Measurements from ENCODE around the gene IRX3.
"Not testable (repeated sequence)": the region's sequence is repeated elsewhere in the genome, so short reads cannot be mapped to it uniquely, and the experiment has no call there.

Gene IRX3

DNA sequence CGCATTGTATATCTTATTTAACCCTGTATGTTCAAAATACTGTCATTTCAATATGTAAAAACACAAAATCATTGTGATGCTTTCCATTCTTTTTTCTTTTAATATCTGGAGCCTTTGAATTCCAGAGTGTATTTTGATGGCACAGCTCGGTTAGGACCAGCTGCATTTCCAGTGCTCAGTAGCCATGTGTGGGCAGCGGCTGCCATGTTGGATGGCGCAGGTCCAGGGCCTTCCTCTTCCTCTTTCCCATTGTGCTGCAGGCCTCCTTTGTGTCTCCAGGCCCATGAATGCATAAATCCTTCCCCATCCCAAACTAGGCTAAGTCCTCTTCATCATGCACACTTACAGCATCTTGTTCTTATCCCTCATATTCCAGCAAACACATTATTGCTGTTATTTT is 13.0 kb downstream of the IRX3 start:
- no peak for DNase-seq

DNA sequence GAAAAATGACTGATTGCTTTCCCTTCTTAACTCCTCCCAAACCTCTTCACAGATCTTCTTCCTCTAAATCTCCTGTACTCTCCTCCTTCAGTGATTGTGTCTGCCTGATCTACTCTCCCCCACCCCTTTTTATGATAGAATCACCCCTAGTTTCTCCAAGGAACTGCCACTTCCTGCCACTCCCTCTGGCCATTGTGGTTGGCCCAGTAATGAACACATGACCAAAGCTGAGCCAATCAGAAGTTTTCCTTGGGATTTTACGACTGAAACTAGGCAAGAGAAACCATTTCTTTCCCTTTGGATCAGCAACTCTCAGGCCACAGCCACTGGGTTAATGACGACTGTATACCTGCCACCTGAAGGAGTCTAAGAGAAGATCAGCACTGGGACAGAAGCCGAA is 15.9 kb downstream of the IRX3 start:
- DNase-seq = no peak

- DNase-seq = no peak
These were observed 17.1 kb downstream of the IRX3 start for GRCh38 chr16:54269461-54269860.

DNA sequence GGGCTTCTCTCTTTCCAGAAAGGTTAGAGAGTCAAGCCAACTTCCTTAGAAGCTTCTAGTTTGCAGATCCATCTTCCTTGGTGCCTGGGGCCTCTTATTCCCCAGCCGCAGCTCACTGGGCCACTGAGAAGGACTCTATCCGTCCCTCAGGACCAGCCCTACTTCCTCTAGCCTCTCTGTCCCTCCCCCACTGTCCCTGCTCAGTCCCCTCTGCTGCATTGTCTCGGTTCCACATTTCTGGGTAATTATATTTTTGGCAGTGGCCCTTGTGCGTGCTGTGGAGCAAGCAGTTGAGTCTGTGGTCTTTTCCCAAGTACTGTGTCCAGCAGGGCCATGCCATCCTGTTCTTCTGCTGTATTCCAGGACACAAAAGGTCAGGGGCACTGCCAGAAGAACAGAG is 17.8 kb downstream of the IRX3 start:
- no peak for DNase-seq

DNA sequence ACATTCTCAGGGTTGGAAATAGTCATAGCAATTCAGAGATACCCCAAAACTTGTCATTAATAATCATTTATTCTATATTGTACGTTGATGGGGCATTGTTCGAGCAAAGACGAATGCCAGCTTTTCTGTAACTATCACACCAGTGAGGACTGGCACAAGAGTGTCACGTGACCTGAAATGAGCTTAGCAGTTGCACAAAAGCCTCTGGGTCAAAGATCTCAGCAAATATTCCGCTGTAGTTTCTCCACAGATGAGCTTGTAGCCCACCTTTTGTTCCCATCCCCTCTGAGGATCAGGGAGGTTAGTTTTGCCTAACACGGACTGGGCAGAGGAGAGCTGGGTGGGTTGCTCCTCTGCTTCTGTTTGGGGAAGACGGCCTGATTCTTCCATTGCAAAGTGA is 18.2 kb downstream of the IRX3 start:
- DNase-seq = no peak

- DNase-seq = peak; percentile 4 to 33
These were observed 20.1 kb downstream of the IRX3 start for GRCh38 chr16:54266363-54266955.

DNA sequence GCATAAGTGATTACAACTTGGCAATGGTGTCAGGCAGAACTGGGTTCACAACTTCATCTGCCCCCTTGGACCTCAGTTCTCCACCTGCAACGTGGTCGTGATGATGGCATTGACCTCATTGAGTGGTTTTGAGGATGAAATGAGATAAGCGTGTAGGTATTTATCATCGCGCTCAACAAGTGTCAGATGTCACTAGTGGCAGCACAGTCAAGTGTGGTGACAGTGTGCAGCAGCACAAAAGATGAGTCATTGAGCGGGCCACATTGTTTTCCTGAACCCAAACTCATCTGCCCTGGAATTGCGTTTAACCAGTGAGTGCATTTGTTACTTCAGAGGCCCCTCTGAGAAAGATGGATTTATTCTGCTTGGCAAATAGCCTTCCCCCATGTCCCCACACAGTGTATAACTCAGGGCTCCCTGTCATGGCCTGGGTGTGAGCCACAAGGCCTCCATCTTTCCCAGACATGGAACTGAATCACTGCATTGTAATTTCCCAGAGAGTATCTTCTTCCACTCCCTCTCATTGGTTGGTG is 20.9 kb downstream of the IRX3 start:
- no peak for DNase-seq

- no peak for DNase-seq
These were observed 33.5 kb downstream of the IRX3 start for GRCh38 chr16:54253118-54253517.

- DNase-seq = no peak
These were observed 37.5 kb downstream of the IRX3 start for GRCh38 chr16:54248863-54249710.

DNA sequence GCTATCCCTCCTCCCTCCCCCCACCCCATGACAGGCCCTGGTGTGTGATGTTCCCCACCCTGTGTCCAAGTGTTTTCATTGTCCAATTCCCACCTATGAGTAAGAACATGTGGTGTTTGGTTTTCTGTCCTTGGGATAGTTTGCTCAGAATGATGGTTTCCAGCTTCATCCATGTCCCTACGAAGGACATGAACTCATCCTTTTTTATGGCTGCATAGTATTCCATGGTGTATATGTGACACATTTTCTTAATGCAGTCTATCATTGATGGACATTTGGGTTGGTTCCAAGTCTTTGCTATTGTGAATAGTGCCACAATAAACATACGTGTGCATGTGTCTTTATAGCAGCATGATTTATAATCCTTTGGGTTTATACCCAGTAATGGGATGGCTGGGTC is 38.9 kb downstream of the IRX3 start:
- not testable (repeated sequence) for DNase-seq

- DNase-seq = no peak
These were observed 40.1 kb downstream of the IRX3 start for GRCh38 chr16:54246454-54246821.

DNA sequence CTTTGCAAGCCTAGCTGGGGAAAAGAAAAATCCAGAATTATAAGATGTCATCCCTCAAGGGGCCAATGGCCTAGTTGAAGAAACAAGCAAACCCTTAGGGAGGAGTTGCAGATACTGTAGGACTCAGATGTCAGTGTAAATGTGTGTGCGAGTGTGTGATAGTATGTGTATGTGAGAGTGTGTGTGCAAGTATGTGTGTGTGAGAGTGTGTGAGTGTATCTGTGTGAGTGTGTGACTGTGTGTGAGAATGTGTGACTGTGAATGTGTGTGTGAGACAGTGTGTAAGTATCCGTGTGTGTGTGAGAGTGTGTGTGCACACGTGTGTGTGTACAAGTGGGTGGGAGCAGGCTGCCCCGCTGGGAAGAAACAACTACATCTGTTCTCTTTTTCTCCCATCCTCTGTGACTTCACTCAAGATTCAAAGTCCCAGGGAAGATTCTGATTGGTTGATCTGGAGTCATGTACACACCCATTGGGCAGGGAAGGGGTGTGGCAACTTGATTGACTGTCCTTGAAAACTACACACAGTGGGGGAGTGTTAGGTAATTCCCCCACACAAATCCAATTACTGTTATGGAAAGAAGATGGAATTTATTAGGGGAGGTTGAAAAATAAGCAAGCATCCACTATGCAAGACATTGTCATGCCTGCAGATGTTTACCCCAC is 40.7 kb downstream of the IRX3 start:
- no peak for DNase-seq

- no peak for DNase-seq
These were observed 42.3 kb downstream of the IRX3 start for GRCh38 chr16:54244061-54244886.

DNA sequence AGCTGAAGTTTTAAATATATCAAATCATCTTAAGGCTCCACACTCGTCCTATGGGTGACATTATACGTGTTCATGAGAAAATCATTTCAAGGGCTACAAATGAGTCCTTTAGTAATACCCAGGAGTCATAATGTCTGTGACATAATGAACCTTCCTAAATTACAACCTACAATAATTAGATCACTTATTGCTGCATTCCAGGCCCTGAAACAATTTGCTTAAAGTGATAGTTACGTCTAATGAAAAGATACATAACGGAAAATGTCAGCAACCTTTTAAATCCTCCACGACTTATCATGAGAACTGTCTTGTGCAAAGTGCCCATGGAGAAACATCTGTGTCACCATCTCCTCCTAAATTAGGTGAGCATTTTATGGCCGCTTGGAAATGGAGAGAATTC is 43.4 kb downstream of the IRX3 start:
- DNase-seq = no peak

DNA sequence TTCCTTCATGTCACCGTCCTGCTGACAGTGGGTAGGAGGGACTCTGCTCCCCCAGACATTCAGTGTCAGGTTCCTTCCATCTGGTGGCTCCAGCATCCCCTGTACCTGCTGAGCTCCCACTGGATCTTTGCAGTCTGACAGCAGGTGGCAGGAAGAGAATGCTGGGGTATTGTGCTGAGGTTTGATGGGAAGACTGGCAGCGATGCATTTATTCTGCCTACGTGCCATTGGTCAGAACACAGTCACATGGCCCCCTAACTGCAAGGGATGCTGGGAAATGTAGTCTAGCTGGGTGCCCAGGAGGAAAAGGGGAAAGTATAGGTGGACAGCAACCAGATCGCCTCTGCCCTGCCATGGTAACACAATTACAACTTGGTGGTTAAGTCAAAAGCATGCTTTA is 44.4 kb downstream of the IRX3 start:
- no peak for DNase-seq

GRCh38 chr16:54241525-54241924 is 45.1 kb downstream of the IRX3 start:
- no peak for DNase-seq

DNA sequence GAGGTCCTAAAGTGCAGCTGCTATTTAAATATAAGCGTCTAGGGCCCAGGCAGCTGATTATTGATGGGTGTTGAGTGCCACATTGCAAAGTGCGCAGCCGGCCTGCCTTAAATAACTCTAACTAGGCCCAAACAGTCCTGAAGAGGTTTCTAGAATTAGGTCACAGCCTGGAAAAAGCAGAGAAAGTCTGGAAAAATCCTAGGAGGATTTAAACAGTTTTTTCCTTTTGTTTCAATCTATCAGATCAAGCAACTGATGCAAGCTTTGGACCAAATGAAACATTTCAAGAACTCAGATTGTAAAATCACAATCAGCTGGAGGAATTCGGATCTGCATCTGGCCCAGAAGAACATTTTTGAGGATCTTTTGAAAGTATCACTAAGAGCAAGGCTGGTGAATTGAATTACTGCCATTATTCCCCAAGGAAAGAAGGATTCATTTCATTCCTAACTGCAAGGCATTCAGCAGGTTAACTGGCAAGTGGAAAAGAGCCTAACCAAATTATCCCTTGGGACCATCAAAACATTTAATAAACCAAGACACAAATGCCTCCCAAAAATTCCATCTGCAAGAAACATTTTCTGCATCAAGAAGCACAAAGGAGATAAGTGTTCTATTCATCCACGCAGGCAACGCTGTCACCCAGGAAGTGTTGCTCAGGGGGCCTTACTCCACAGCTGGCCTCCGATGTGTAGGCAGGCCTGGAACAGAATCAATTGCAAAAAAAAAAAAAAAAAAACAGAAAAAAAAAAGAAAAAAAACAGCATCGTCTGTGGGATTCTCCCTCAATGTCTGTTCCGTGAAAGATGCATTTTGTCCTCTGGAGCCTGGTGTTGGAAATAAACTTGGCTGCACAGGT is 46.1 kb downstream of the IRX3 start:
- no peak for DNase-seq

DNA sequence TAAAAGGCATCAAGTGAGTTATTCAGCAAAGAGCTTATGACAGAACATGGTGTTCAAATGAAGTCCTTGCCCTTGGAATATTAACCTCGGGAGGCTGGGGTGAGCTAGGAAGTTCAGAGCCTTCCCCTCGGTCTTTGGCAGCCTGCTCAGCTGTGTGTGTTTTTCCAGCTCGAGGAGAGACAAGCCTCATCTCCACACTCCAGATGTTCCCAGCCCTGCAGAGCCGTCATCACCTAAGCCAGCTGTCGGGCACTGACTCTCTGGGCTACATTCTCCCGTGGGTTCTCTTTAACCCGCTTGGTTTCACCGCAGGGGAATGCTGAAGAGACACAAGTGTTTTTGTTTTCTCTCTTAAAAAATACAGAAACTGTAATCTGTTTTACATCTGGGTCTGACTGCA is 47.1 kb downstream of the IRX3 start:
- DNase-seq = no peak

DNA sequence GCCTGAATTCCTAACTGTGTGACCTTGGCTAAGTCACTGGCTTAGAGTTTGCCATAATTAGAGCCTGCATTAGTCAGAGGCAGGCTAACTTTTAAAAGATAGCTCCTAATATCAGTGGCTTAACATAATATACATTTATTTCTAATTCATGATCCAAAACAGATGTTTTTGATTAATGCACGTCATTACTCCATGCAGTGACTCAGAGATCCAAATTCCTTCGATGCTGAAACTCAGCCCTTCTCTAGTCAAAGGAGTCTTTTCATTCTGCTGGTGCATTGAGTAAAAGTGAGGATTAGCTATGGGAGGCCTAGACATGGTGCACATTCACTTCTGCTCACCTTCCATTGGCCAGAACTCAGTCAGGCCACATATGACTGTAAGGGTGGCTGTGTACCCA is 49.8 kb downstream of the IRX3 start:
- no peak for DNase-seq

- no peak for DNase-seq
These were observed 53.0 kb downstream of the IRX3 start for GRCh38 chr16:54233615-54234014.
